Activated CD8-positive, alpha-beta memory T cell treated with anti-CD3 and anti-CD28 coated beads for 36 hours (primary cell): Measurements from ENCODE around the gene RPL10. TPM values are rescaled to one million over a fixed set of nuclear protein-coding genes. Genes with fewer than 3 reads are reported as not detected.

ENCODE experiments used
- CTCF ChIA-PET: fragments of 350-600 bp; sonication (Branson Sonifier 250); formaldehyde crosslinking; loops from one replicate; lab custom pipeline; 2021; ENCODE audit warnings: antibody characterized with exemption; lab: Charles Lee
- POLR2A ChIA-PET: fragments of 350-600 bp; sonication (Branson Sonifier 250); formaldehyde crosslinking; loops from one replicate; lab custom pipeline; 2021; ENCODE audit warnings: antibody characterized with exemption; lab: Charles Lee
- total RNA-seq, 2 experiments: library from RNA; stranded (reverse); gene quantifications; one replicate each; pipeline ENCODE4 v1.2.3, GENCODE V29; 2021

Gene RPL10
- 1,000 to 10,000 TPM; 2,936 to 3,024 TPM for total RNA-seq

DNA sequence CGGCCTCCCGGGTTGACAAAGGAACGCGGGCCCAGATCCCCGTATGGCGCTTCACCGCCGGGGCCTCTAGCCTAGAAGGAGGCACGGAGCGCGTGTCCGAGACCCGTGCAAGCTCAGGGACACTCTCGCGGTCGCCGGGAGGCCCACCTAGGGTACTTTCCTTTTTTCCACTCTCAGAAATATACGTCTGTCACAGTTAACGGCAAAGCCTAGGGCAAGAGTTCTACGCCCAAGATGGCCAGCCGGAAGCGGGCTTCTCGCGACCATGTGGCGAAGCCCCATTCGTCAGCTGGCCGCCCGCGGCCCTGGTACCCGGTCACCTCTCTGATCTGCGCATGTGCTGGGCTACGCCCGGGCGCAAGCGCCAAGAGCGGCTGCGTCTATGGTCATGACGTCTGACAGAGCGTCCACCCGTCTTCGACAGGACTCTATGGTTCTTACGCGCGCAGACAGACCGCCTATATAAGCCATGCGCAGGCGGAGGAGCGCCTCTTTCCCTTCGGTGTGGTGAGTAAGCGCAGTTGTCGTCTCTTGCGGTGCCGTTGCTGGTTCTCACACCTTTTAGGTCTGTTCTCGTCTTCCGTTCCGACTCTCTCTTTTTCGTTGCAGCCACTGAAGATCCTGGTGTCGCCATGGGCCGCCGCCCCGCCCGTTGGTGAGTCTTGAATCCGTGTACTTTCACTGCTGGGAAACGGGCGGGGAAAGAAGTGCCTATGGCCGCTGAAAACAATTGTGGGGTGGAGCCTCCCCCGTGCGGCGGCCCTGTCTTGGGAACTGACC is at the start of gene RPL10:
Gene RPL10, plus strand, starts transcription at position 490 of the 780 bp plus-strand sequence. Its CDS starts 143 bp downstream, at position 633.
- ChIA-PET POLR2A (interaction anchor here (1.0 to 2.2 kb wide), 7 partner anchors 11 to 426 kb away, joined by 3 to 11 read pairs (median 3); partner anchors contain the start of genes DNASE1L1, FLNA, TAFAZZIN and TMEM187), CTCF (interaction anchor here (0.6 to 2.8 kb wide), 6 partner anchors 9 to 27 kb away, joined by 4 to 10 read pairs (median 5); partner anchors contain the start of genes DNASE1L1 and TAFAZZIN)

DNA sequence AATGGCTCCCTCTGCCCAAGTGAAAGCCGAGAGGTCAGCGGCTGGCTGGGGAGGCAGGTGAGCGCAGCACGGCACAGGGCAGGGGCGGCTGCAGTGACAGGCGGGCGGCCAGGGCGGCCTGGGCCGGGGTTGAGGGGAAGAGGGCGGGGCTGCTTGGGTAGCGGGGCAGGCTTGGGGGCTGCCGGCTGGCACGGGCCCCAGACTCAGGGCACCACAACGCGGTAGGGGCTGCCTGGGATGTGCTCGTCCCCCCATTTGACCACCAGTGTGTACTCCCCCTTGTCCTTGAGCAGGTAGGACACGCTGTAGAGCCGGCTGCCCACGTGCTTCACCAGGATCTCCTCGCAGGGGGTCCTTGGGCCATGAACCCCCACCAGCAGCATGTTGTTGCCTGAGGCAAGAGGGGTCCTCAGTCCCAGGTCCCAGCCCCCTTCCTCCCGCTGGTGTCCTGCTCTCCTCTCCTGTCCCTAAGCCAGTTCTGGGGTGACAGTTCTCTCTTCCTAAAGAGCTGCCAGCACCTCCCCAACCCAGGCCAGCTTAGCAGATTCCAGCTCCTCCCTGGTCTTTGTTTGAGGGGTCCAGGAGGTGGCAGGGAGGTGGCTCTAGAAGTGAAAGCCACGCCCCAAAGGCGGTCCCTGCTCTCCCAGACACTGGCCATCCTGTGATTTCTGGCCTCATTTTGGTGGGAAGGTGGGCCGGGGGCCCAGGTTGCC is 49.4 kb upstream of the RPL10 start:
- POLR2A ChIA-PET: interaction anchor here (0.9 to 1.0 kb wide), 2 partner anchors 13 to 22 kb away, joined by 3 read pairs; no protein-coding TSS in a partner anchor
- CTCF ChIA-PET: no interaction called here

DNA sequence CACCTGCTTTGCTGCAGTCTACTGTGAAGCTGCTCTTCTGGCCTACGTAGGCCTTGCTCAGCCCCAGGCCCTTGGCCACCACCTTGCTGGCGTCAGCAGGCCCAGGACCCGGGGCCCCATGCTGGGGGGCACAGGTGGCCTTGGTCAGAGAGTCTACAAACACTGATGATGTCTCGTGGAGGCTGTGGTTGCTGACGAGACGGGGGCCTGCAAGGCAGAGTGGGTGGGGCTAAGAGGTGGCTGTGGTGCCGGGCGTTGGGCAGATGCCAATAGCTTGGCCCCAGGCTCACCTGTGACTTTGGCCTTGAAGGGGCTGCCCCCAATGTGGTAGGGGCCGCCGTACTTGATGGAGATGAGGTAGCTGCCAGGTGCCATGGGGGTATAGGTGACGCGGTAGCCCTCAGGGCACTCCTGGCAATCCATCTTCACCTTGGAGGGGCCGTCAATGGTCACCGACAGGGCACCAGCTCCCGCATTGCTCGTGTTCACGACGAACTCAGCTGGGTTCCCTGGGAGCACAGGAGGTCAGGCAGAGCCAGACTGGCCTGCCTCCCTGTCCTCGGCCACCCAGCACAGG is 48.7 kb upstream of the RPL10 start:
- ChIA-PET CTCF (no interaction called here), POLR2A (interaction anchor here (0.9 to 1.0 kb wide), 2 partner anchors 12 to 22 kb away, joined by 3 read pairs; no protein-coding TSS in a partner anchor)

DNA sequence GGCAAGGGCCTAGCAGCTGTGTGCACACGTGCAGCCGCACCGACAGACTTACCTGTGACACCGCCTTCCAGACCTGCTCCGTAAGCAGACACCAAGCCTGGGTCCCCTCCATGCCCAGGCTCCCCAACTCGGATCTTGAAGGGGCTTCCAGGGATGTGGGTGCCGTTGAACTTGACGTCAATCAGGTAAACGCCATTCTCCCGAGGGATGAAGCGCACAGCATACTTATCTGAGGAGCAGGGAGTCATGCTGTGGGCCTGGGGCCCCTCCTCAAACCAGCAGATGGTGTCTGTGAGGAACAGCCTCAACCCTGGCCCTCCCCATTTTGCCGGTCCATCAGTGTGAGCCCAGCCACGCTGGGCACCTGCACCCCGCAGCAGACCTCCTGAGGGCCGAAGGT is 48.2 kb upstream of the RPL10 start:
- ChIA-PET POLR2A (interaction anchor here (0.9 kb wide), 1 partner anchor 21 kb away, joined by 3 read pairs; no protein-coding TSS in a partner anchor), CTCF (no interaction called here)

DNA sequence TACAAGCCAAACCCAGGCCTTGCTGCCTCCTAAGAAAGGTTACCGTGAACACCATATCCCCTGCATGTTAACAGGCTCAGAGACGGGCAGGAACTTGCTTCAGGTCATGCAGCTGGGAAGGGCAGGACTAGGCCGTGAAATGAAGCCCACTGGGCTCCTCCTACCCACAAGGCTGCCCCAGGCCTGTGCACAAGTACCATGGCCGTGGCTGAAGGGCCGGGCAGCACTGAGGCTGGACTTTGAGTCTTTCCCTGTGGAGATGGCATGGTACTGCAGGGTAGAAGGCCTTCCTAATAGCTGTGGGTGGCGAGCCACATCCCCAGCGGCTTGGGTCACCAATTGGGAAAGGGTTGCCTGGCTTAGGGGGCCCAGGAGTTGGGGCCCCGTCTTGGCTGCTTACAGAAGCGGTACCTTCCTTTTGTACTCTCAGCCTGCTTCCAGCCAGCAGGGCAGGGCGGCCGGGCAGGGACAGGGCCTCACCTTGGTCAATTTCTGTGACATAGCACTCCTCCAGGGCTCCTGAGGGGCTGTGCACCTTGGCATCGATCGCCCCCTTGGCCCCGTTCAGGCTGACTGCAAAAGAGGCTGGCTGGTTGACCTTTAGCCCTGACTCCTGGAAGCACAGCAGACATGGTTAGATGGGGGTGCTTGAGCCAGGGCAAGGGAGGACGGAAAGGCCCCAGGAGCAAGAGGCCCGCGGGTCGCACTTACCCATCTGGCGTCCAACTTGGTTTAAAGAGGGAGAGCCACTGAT is 47.6 kb upstream of the RPL10 start:
- CTCF ChIA-PET: no interaction called here

DNA sequence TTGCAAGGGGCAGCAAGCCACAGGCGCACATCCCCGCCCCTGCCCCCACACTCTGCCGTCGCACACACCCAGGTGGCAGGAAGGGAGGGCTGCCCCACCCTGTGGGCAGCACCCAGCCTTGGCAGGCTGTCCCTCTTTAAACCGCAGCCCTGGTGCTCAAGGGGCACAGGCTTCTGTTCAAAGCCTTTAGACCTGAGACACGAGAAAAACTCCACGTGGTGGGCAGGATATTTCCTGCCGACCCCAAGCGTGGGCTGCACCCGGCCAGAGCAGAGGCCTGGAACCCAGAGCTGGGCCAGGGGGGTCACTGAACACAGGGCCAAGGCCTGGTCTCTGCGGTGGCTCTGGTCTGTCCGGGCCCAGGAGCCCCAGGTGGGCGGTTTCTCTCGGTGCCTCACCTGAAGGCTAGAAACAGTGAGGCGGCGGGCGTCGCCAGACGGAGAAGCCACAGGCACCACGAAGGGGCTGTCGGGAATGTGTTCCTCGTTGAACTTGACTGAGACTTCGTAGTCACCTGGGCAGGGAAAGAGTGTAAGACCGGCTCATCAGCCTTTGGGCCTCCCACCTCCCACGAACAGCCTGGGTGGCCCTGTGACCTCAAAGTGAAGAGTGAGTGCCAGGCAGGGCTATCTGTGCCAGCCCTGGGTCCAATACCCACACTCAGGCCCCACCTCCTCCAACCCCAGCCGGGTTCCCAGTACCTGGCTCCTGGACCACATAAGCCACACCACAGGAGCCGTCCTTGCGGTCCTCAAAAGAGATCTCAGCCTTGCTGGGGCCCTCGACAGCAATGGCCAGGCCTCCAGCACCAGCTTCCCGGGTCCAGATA is 46.8 kb upstream of the RPL10 start:
- CTCF ChIA-PET: no interaction called here
- POLR2A ChIA-PET: interaction anchor here (0.6 kb wide), 1 partner anchor 26 kb away, joined by 7 read pairs; no protein-coding TSS in a partner anchor

More for the DNA sequence above, 47.6 kb upstream of the RPL10 start:
- POLR2A ChIA-PET: no interaction called here

DNA sequence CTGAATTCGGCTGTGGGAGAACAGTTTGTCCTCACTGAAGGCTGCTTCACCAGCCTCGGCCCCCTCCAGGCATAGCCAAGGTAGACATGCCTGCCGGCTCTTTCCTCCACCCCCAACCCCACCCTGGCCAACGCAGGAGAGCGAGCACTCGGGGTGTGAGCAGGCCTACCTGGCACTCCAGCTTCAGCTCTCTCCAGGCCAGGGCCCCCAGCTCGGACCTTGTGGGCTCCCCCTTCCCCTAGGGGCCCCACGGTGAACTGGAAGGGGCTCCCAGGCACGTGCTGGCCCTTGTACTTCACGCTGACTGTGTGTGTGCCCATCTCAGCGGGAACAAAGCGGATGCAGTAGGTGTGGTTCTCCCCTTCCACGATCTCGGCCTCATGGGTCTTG is 46.2 kb upstream of the RPL10 start:
- CTCF ChIA-PET: no interaction called here
- POLR2A ChIA-PET: interaction anchor here (0.6 kb wide), 1 partner anchor 25 kb away, joined by 7 read pairs; no protein-coding TSS in a partner anchor

DNA sequence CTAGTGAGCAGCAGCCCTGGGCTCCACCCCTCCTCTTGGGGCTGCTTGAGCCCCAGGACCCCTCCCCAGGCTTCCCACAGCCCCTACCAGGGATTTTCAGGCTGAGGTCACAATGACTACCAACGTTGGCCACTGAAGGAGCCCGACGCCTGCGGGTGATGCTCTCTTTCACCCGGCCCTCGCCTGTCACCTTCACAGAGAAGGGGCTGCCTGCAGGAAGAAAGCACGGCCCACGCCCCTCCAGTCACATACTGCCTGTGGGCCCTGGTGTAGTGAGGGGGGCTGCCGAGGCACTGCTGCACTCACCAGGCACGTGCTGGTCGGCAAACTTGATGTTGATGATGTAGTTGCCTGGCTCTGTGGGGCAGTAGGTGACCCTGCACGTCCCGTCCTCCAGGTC is 45.7 kb upstream of the RPL10 start:
- ChIA-PET POLR2A (no interaction called here), CTCF (no interaction called here)

DNA sequence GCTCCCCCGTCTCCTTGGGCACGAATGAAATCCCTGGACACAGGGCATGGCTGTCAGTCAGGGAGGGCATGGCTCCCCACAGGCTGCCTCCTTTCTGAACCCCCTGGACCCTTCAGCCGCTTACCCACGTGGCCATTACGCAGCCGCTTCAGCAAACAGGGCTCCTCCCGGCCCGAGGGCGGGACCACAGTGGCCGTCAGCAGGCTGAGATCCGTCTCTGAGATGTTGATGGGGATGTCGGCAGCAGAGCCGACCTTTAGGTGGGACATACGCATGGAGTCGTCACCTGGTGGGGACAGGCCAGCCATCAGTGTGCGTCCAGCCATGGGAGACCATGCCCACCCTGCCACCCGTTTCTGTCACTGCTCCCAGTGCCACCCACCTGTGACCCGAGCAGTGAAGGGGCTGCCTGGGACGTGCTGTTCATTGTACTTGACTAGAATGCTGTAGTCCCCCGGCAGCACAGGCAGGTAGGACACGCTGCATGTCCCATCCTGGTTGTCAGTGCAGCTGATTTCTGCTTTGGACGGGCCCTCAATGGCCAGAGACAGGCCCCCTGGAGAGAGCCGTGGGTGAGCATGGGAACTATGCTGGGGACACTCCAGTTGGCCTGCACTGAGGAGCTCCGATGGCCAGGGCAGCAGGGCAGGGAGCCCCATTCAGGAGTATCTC is 44.9 kb upstream of the RPL10 start:
- ChIA-PET CTCF (no interaction called here), POLR2A (no interaction called here)

DNA sequence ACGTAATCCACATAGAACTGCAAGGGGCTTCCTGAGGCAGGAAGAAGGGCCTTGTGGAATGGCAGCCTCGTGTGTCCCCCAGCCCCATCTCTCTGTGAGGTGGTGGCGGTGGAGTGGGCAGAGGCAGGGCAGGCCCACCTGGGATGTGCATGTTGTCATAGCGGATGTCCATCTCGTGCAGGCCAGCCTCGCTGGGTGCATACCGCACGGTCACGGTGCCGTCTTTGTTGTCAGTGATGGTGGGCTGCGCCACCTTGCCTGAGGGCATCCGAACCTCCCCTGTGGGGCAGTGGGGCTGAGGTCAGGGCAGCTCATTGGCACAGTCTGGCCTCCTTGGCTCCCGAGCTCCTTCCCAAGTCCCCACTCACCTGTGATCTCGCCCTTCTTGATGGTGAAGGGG is 44.2 kb upstream of the RPL10 start:
- ChIA-PET CTCF (no interaction called here), POLR2A (no interaction called here)

DNA sequence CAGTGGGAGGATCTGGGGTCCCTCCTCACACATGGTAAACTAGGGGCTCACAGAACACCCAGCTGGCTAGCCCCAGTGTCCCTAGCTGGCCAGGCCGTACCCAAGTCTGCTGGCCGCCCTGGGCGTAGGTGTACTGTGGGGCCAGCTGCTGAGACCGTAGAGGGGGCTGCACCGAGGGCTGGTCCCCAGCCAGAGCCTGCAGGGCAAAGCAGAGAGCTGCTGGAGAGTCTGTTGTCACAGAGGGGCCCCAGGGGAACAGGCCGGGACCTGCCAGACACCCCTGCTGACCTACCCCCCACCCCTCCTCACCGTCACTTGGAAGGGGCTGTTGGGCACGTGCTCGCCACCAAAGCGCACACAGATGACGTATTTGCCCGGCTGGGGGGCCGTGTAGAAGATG is 43.7 kb upstream of the RPL10 start:
- ChIA-PET CTCF (no interaction called here), POLR2A (no interaction called here)

DNA sequence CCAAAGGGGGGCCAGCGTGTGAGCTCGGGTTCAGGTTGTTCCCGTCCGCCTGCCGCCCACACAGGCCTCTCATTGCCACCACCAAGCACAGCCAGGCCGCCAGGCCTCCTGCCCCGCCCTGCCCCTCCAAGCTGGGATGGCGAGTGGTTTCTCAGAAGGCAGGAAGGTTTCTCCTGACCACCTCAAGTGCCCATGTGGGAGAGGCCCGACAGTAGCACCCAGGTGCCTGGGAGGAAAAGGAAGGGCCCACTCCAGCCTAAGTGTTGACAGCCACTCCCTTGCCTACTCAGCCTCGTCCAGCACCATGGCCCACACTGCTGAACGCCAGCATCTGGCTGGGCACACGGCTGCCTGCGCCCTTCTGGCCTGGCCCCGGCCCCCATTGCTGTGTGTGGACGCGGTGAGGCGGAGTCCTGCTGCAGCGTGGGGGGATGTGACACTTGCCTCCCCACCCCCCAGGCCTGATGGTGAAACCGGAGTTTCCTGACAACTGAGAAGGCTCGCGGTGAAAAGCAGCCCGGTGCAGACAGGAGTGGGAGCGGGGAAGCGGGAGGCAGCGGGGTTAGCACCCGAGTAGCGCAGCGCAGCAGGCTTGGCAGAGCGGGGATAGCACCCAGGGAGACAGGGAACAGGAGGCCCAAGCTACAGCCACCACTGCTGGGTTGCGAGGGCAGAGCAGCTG is 42.9 kb upstream of the RPL10 start:
- ChIA-PET CTCF (no interaction called here), POLR2A (no interaction called here)

DNA sequence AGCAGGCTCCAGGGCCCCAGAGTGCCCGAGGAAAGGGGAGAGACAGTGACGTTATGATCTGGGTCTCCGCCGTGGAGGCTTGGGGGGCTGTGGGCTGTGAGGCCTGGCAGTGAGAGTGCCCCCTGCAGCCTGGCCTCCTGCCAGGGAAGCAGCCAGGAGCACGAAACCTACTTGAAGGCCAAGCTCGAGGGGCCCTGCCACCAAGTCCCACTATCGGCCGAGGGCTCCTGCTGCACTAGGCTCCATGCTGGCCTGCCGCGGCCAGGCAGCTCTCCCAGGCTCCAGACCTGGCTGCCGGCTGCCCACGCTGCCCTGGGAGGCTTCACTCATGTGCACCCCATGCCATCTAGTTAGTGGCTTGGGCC is 42.4 kb upstream of the RPL10 start:
- POLR2A ChIA-PET: no interaction called here
- CTCF ChIA-PET: no interaction called here

DNA sequence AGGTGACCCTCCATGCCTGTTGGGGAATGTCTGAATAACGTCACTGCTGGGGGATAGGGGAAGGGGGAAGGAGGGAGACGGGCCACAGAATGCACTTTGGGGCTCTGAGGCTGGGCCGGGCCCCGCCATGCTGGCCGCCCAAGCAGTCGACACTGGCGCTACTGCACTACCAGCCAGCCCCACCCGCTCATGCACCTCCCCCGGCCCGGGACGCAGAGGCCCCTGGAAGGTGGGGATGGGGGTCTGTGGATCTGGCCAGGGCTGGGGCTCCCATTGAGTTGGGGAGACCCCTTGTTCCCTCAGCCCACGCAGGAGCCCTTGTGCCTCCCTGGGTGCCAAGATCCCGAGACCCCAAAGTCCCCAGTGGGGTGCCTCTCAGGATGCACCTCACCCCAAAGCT is 41.6 kb upstream of the RPL10 start:
- CTCF ChIA-PET: no interaction called here
- POLR2A ChIA-PET: no interaction called here

DNA sequence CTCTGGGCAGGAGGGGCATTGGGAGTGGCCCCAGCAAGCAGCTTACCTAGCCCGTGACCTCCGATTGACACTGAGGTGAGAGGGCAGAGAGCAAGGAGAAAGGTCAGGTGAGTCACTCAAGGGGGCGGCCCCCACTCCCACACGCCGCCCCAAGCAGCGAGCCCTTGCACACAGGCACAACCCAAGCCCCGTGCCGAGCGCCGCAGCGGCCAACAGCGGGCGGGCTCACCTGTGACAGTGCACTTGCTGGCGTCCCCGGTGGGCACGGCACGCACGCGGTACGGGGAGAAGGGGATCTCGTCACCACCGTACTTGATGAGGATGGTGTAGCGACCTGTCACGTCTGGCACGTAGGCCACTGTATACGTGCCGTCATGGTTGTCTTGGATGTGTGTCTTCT is 41.0 kb upstream of the RPL10 start:
- ChIA-PET POLR2A (no interaction called here), CTCF (no interaction called here)

DNA sequence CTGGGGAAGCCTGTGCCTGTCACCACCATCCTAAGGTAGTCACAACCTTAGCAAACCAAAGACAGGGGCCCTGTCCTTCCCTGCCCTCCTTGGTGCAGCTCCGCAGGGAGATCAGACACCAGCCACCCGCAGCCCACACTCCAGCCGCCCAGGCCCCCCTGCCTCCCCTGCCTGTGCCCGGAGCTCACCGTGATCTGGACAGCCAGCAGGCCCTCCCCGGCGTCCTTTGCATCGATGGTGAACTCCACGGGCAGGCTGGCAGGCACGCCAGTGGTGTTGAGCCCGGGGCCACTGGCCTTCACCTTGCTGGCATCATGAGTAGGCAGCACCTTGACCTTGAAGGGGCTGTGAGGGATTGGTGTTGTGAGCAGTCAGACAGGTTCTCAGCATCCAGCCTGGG is 40.2 kb upstream of the RPL10 start:
- POLR2A ChIA-PET: no interaction called here
- CTCF ChIA-PET: no interaction called here

DNA sequence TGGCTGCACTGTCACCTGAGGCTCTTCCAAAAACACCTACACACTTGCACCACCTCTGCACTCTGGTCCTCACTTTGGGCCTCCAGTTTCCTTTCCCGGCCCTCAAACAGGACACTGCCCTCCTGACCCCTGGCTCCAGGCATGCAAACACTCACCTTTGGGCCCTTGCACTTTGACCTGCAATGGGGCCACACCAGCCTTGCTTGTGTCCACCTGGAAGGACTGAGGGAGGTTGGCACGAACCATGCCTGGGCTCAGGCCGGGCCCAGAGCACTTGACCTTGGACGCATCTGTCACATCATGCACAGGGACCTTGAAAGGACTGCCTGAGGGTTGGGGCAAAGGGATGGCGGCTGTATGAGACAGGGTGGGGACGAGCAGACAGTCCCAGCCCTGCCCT is 39.3 kb upstream of the RPL10 start:
- ChIA-PET POLR2A (no interaction called here), CTCF (no interaction called here)
